Fibroblast of skin of left biceps (primary cell): ENCODE data around the gene SNIP1.
"Not testable (repeated sequence)": the region's sequence is repeated elsewhere in the genome, so short reads cannot be mapped to it uniquely, and the experiment has no call there.

Experiments
- DNase-seq, 2 experiments: peaks; one replicate each; pipeline ENCODE4 v3.0.0-alpha.2; 2013; ENCODE audit warnings: low read depth in 2 of 2

Gene SNIP1

DNA sequence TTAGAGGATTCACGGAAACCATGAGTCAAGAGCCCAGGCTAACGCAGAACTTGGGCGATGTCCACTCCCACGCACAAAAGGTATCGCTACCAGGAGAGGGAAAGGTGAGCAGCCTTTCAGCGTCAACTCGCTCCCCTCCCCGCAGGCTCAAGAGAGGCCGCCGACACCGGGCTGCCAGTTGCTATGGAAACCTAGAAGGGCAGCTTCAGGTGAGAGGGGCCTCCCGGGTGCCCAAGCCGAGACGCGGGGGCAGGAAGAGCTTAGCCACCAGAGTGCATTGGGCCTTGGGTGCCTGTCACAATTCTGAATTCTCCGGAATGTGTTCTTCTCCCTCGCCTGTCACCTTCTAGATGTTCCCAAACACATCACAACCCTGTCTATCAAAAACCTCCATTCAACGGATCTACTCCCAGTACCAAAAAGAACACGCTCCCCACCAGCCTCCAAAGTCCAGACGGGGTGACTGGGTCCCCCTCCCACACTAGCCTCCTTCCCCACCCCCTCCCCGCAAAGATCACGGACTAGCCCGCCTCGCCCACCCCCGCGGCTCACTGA lies 40.2 kb downstream of the SNIP1 start:
- no peak for DNase-seq

DNA sequence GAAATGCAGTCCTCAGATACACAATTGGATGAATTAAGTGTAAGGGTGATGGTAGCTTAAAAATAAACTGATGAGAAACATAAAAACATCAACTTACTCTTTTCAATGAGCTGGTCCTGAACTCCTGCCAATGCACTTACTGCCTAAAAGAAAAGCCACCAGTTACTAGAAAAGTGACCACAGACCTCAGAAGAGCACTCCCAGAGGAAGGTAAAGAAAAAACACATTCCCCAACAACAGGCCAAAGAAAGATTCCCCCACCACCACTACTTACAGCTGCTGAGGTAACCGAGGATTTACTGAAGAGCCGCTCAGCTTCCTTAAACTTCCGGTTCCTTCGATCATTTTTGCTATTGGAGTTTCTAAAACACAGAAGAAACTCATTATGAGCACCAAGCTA lies 44.9 kb downstream of the SNIP1 start:
- no peak for DNase-seq

DNA sequence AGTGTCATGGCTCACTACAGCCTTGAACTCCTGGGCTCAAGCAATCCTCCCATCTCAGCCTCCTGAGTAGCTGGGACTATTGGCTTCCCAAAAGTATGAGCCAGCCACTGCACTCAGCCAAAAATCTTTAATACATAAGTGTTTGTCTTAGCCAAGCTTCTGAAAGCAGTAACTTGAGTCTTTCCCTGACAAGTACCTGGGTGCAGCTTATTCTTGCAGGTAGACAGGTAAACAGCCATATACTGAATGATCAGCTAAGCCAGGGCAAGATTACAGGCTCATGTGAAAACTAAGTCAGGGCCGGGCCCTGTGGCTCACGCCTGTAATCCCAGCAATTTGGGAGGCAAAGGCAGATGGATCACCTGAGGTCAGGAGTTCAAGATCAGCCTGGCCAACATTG lies 47.4 kb downstream of the SNIP1 start:
- no peak for DNase-seq

DNA sequence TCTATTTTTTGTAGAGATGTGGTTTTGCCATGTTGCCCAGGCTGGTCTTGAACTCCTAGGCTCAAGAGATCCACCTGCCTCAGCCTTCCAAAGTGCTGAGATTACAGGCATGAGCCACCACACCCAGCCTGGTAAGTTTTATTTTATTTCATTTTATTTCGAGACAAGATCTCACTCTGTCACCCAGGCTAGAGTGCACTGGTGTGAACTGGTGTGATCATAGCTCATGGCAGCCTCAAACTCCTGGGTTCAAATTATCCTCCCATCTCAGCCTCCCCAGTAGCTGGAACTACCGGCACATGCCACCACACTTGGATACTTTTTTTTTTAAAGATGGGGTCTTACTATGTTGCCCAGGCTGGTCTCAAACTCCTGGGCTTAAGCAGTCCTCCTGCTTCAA lies 51.3 kb downstream of the SNIP1 start:
- not testable (repeated sequence) for DNase-seq

DNA sequence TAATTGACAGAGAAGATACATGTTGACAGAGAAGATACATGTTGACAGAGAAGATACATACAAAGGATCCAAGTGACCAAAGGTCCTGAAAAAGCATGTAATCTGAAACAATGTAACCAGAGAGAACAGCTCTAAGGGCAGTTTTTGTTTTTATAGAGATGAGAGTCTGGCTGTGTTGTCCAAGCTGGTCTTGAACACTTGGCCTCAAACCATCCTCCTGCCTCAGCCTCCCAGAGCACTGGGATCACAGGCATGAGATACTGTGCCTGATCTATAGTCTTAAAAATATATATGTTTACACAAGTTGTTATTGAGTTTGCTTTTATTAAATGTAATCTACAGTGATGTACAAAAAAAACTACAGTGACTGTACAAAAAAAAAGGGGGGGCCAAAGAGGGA lies 52.0 kb downstream of the SNIP1 start:
- no peak for DNase-seq

DNA sequence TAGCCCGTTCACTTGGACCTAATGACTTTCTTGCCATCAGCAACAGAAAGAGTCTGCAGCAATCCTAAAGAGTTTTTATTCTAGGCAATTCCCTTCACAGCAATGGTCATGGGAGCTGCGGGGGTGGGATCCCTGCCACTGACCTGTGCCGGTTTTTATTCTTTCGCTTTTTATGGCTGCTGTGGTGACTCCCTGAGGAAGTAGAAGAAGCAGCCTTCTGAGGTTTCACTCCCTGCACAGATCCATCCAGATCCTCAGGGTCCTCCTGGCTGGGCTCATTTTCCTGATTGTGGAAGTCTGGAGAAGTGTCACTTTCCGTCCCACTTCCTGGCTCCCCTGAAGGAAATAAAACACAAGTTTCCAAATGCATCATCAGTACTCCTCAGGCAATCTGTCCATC lies 52.4 kb downstream of the SNIP1 start:
- no peak for DNase-seq

DNA sequence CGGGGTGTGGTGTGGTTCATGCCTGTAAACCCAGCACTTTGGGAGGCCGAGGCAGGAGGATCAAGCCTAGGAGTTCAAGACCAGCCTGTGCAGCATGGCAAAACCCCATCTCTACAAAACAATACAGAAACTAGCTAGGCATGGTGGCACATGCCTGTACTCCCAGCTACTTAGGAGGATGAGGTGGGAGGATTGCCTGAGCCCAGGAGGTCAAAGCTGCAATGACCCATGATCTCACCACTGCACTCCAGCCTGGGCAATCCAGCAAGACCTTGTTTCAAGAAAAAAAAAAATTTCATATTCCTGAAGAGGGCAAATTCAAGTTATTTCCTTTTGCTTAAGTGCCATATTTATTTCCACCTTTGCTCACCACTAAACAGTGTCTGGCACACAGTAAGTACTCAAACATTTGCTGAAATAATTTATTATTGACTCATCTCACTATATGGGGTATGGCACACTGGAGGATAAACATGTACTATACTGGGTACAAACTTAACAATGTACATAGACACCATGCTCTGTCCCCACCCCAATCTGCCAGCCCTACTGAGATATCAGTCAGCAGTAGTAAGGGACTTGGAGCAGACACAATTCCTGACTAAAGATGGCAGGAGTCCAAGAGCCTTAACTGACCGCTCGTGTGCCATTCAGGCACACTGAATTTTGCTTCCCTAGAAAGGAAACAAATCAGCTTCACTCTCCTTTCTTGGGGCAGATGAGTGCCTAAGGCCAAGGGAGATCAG lies 55.0 kb downstream of the SNIP1 start:
- no peak for DNase-seq

DNA sequence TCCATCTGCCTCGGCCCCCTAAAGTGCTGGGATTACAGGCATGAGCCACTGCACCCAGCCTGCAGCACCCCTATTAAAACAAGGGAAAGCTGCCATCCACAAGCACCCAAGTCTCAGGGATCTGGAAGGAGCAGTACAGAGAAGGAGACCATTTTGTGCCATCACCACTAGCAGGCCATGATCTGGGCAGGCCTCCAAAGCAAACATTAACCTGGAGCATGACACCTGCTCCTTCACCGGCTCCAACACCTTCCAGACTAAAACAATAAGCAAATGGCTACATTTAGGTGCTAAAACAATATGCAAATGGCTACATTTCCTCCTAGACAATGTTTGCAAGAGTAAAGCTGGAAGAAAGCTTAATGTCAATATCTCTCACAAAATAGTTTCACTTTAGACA lies 56.3 kb downstream of the SNIP1 start:
- DNase-seq = no peak

DNA sequence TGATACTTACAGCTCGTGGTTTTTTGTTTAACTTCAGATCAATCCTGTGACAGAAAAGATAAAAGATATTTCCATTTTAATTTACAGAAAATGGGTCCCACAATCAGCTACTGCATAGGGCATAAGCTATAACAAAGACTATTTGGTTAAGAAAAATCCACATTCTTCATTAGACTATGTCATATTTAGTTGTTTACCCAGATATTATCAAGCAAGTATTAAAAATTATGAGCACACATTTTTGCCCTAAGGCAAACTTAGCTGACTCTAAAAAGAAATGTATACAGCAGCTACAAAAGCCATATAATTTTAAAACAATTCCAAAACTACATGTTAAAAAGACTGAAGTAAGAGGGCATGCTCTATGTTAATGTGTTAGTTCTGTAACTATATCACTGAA lies 58.2 kb downstream of the SNIP1 start:
- DNase-seq = no peak

DNA sequence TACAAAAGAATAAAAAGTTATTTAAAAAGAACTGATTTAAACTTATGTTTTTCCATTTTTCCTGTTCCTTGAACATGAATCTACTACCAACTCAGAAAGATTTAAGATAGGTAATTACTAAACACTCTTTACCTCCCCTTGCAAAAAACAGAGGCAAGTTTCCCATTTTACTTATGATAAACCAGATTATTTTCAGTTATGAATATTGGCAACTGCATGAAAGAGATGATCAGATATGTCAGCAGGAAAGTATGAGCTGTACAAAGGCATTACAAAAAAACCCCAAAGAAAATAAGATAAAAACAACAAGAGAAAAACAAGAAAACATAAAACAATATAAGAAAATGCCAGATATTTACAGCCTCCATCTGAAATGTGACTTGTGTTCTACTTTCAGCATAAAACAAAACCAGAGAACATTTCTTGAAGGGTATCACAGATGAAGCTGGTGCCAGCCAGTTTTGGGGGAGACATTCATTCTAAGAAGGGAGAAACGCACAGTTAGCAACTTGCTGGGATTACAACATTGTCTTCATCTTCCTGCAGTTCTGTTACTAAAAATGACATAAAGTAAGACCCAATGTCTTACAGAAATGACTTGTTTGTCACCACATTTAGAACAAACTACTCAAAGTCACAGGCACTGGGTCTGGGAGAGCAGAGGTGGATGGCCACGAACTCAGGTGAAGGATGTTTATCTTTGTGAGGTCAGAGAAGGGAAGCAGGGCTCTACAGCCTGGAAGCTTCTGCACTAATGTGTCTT lies 60.6 kb downstream of the SNIP1 start:
- DNase-seq = no peak

DNA sequence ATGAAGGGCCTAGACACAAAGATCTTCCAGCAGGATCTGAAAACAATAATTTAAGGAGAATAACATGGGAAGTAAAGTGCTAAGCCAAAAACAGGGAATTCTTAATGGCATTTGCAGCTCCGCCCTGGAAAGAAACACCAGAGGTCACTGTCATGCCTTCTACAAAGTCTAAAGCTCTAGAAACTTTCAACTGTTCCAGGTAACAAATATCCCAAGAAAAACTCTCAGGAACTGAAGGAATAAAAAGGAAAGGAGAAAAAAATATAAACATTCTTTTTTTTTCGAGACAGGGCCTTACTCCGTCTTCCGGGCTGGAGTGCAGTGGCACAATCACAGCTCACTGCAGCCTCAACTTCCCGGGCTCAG lies 66.5 kb downstream of the SNIP1 start:
- no peak for DNase-seq

DNA sequence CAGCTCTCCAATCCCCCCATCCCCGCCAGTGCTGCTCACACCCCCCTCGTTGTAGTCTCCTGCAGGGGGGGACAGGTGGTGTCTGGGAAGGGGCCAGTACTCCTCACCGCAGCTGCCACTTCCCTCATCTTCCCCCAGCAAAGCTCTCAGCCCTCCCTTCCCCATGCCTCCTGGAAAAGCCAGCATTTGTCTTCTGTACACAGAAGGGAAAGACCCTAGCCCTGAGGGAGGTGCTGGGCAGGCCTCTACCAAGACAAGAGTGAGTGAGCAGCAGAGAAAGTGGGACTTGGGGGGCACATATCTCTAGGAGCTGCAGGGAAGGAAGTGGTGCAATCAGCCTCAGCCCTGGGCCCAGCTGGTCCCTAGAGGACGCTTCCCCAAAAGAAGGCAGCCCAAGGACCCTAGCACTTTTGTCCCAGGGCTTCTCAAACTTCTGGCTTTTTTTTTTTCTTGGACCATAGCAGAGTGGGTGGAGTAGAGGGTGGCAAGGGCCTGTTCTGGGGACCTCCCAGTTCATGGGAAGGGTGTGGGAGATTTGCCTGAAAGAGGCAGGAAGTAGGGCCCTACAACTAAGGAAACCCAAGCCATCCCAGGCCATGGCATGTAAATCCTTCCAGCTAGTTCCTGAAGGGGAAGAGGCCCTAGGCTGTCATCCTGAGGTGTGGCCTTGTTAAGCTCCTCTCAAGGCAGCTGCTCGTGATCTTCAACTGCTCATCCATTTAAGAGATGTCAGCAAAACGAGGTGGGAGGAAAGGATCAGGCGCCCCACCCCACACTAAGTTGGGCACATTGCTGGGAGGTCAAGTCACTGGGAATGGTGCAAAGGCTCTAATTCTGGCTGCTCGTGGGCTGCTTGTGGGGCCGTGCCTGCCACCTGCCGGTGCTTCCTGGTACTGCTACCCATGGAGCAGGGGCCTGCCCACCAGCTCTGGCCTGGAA lies 67.1 kb downstream of the SNIP1 start:
- DNase-seq = no peak

DNA sequence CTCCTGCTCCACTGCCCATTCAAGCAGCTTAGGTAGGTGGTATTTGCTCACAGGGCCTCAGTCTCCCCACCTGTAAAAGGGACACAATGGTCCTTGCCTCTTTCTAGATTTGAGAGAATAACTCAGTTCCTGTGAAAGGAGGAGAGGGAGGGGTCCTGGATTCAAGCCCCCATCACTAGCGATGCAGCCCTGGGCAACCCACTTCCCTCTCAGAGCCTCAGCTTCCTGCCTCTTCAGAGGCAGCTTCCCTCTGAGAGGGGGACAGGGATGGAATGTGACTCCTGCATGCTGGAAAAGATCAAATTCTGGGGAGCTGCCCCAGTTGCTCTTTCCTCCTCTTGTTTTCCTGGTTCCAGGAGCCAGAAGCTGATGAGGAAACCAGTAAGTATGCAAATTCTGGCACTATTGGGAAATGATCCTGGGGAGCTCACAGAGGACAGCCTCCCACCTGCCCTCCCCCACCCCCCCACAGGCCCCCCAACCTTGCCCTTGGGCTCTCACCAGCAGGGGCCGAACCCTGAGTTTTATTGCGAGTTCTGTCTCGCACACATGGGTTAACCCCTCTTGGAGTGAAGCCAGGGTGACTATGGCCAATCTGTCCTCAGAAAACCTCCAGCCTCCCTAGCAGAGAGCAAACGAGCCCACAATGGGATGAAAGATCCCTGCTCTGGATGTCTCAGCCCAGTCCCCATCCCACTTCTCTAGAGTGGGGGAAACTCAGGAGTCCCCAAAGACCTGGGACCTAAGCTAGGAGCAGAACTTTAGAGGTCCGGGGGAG lies 68.0 kb downstream of the SNIP1 start:
- no peak for DNase-seq
